ENCODE results near the gene ACAT1.

DNA sequence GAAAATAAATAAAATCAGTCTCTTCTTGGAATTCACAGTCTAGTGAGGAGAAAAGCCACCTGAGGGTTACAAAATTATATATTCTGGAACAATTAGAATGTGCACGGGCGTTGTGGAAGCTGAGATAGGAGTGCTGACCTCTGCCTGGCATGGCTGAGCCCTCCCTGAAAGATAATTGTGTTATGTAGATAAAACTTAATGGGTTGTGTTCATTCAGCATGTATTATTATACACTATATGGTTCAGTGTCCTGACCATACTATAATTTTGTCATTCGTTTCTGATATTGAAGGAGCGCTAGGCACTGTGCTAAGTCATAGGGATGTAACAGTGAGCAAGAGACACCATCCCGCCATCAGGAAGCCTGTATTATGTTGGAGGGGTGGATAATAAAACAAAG is 3.7 kb downstream of the ACAT1 start:
- TF ChIP-seq ZNF70 (CRISPR knock-in tag; IDR thresholded peaks at IDR 0.05) (no peak), GLIS3 (CRISPR knock-in tag; IDR thresholded peaks at IDR 0.05) (no peak), ZFP3 (CRISPR knock-in tag; IDR thresholded peaks at IDR 0.05) (no peak), ZFP30 (CRISPR knock-in tag; IDR thresholded peaks at IDR 0.05) (no peak), TCF4 (CRISPR knock-in tag; IDR thresholded peaks at IDR 0.05; ENCODE audit: borderline replicate concordance) (no peak), ARNTL (CRISPR knock-in tag; IDR thresholded peaks at IDR 0.05; ENCODE audit: borderline replicate concordance, low read depth) (no peak), ZNF8 (CRISPR knock-in tag; IDR thresholded peaks at IDR 0.05) (no peak), TOX (CRISPR knock-in tag; IDR thresholded peaks at IDR 0.05; ENCODE audit: borderline replicate concordance) (no peak)
- TF ChIP-seq, protein P1, sequence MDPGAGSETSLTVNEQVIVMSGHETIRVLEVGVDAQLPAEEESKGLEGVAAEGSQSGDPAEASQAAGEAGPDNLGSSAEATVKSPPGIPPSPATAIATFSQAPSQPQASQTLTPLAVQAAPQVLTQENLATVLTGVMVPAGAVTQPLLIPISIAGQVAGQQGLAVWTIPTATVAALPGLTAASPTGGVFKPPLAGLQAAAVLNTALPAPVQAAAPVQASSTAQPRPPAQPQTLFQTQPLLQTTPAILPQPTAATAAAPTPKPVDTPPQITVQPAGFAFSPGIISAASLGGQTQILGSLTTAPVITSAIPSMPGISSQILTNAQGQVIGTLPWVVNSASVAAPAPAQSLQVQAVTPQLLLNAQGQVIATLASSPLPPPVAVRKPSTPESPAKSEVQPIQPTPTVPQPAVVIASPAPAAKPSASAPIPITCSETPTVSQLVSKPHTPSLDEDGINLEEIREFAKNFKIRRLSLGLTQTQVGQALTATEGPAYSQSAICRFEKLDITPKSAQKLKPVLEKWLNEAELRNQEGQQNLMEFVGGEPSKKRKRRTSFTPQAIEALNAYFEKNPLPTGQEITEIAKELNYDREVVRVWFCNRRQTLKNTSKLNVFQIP (CRISPR knock-in tag; IDR thresholded peaks at IDR 0.05; ENCODE audit: borderline replicate concordance, low read depth): no peak

Data from SK-N-SH treated with all-trans-retinoic acid at 6 μM for 48 hours (cell line).